GM19324 (cell line): ENCODE measurements around the gene MAN1A1.
"Not testable (repeated sequence)": the region's sequence is repeated elsewhere in the genome, so short reads cannot be mapped to it uniquely, and the experiment has no call there.

Experiments used
- ATAC-seq: cut with Tn5 transposase; IDR thresholded peaks from one replicate; pipeline ENCODE4 v1.9.1; 2021; ENCODE audit warnings: mild to moderate bottlenecking, moderate library complexity; ENCODE audit not compliant: unreplicated experiment, low FRiP score

MAN1A1 gene

GRCh38 chr6:119179842-119180241, 169.7 kb downstream of the MAN1A1 start:
- ATAC-seq, result no peak

- no peak for ATAC-seq
Measured at GRCh38 chr6:119179062-119179461, 170.5 kb downstream of the MAN1A1 start.

GRCh38 chr6:119176445-119176844, 173.1 kb downstream of the MAN1A1 start:
- ATAC-seq, result no peak

GRCh38 chr6:119174879-119175817, 174.4 kb downstream of the MAN1A1 start:
- ATAC-seq, result no peak

- no peak for ATAC-seq
Measured at GRCh38 chr6:119174085-119174445, 175.5 kb downstream of the MAN1A1 start.

GRCh38 chr6:119173249-119174084, 176.1 kb downstream of the MAN1A1 start:
- ATAC-seq, result peak; percentile 40

GRCh38 chr6:119172824-119173223, 176.7 kb downstream of the MAN1A1 start:
- no peak for ATAC-seq

GRCh38 chr6:119171864-119172588, 177.5 kb downstream of the MAN1A1 start:
- ATAC-seq, result peak; percentile 65

- no peak for ATAC-seq
Measured at GRCh38 chr6:119171088-119171841, 178.3 kb downstream of the MAN1A1 start.

GRCh38 chr6:119170447-119171087, 179.0 kb downstream of the MAN1A1 start:
- no peak for ATAC-seq

GRCh38 chr6:119170103-119170446, 179.5 kb downstream of the MAN1A1 start:
- no peak for ATAC-seq

GRCh38 chr6:119169355-119169754, 180.2 kb downstream of the MAN1A1 start:
- not testable (repeated sequence) for ATAC-seq

- ATAC-seq, result no peak
Measured at GRCh38 chr6:119166024-119166784, 183.4 kb downstream of the MAN1A1 start.

GRCh38 chr6:119163006-119163405, 186.6 kb downstream of the MAN1A1 start:
- ATAC-seq, result no peak

GRCh38 chr6:119162134-119162775, 187.3 kb downstream of the MAN1A1 start:
- peak; percentile 63 for ATAC-seq

GRCh38 chr6:119161438-119161837, 188.1 kb downstream of the MAN1A1 start:
- no peak for ATAC-seq

- no peak for ATAC-seq
Measured at GRCh38 chr6:119160911-119161310, 188.7 kb downstream of the MAN1A1 start.

- no peak for ATAC-seq
Measured at GRCh38 chr6:119158057-119158848, 191.3 kb downstream of the MAN1A1 start.
